Activated naive CD8-positive, alpha-beta T cell treated with anti-CD3 and anti-CD28 coated beads for 36 hours (primary cell): Measurements from ENCODE around the gene ZNF394. TPM values are rescaled to one million over a fixed set of nuclear protein-coding genes. Genes with fewer than 3 reads are reported as not detected.
"Not testable (repeated sequence)": the region's sequence is repeated elsewhere in the genome, so short reads cannot be mapped to it uniquely, and the experiment has no call there.

Source experiments
- DNase-seq: peaks from one replicate; pipeline ENCODE4 v3.0.0; 2021
- H3K27ac Mint-ChIP-seq: one replicate; pipeline ENCODE4 v1.8.0; 2022; ENCODE audit warnings: mild to moderate bottlenecking, moderate library complexity, mixed read lengths
- H3K27me3 Mint-ChIP-seq: one replicate; pipeline ENCODE4 v1.8.0; 2022; ENCODE audit warnings: mild to moderate bottlenecking, mixed read lengths
- H3K36me3 Mint-ChIP-seq: one replicate; pipeline ENCODE4 v1.8.0; 2021; ENCODE audit warnings: mild to moderate bottlenecking, mixed read lengths
- H3K4me1 Mint-ChIP-seq: one replicate; pipeline ENCODE4 v1.8.0; 2021; ENCODE audit warnings: mixed read lengths
- H3K4me3 Mint-ChIP-seq: one replicate; pipeline ENCODE4 v1.8.0; 2022; ENCODE audit warnings: mild to moderate bottlenecking, moderate library complexity, mixed read lengths
- H3K9me3 Mint-ChIP-seq: one replicate; pipeline ENCODE4 v1.8.0; 2022; ENCODE audit warnings: mixed read lengths
- total RNA-seq, 2 experiments: library from RNA; stranded (reverse); gene quantifications; one replicate each; pipeline ENCODE4 v1.2.3, GENCODE V29; 2021

The ZNF394 gene
- total RNA-seq, result 10 to 100 TPM; 26.1 to 27.5 TPM

DNA sequence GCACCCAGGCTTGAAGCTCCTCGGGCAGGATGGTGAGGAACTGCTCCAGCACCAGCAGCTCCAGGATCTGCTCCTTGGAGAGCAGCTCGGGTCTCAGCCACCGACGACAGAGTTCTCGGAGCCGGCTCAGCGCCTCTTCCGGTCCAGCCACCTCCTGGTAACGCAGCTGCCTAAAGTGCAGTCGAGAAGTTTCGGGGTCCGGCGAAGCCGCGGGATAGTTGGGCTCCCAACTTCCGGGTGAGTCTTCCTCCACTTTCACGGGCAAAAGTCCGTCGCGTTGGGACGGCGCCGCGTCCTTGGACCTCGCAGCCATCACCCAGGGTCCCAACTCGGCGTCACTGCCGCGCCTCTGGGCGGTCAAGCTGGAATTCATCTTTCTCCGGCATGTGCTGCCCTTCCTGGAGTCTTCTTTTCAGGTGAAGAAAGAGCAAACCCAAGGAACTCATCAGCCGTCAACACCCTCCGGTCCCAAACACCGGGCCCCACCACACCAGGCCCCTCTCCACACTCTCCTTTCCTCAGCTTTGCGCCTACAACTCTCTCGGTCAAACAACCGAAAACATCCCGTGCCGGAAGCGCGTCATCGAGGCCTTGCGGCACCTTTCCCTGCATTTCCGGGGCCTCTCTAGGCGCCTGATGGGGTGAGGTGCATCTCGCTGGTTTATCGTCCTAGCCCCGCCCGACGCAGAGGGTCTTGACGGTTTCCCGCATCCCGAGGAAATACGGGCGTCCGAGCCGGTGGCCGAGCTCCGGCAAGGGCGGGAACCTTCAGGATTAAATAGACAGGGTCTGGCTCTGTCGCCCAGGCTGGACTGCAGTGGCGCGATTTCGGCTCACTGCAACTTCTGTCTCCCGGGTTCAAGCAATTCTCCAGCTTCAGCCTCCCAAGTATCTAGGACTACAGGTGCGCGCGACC, at the start of gene ZNF394:
Gene ZNF394 (minus strand): TSS at position 561 of the 916 bp plus-strand sequence. CDS start 188 bp downstream, at position 373.
- no peaks in the 10 kb centered on the region for H3K27me3 Mint-ChIP-seq
- DNase-seq, result peak; percentile 89
- peaks cover 36% of the 10 kb centered on the region for H3K36me3 Mint-ChIP-seq
- peak within 1 kb of the TSS; percentile 95 for H3K27ac Mint-ChIP-seq
- H3K9me3 Mint-ChIP-seq, result peaks cover 7% of the 10 kb centered on the region
- peaks cover 29% of the 10 kb centered on the region for H3K4me1 Mint-ChIP-seq
- H3K4me3 Mint-ChIP-seq, result peak within 1 kb of the TSS; percentile 92

GRCh38 chr7:99549545-99549944, 49.5 kb upstream of the ZNF394 start:
- H3K36me3 Mint-ChIP-seq, result peaks cover 49% of the 10 kb centered on the region
- not testable (repeated sequence) for H3K27ac Mint-ChIP-seq, H3K9me3 Mint-ChIP-seq, H3K27me3 Mint-ChIP-seq, DNase-seq, H3K4me3 Mint-ChIP-seq
- H3K4me1 Mint-ChIP-seq, result peaks cover 19% of the 10 kb centered on the region

- not testable (repeated sequence) for H3K4me3 Mint-ChIP-seq, H3K4me1 Mint-ChIP-seq, H3K27me3 Mint-ChIP-seq, DNase-seq
- Mint-ChIP-seq H3K36me3 (peaks cover 44% of the 10 kb centered on the region), H3K9me3 (peaks cover 17% of the 10 kb centered on the region), H3K27ac (peak overlapping the region; percentile 23)
Measured at GRCh38 chr7:99545308-99545707, 45.2 kb upstream of the ZNF394 start.

GRCh38 chr7:99543916-99544315, 43.8 kb upstream of the ZNF394 start:
- H3K27ac Mint-ChIP-seq, result no peak overlapping the region
- peaks cover 34% of the 10 kb centered on the region for H3K36me3 Mint-ChIP-seq
- H3K9me3 Mint-ChIP-seq, result peaks cover 18% of the 10 kb centered on the region
- no peaks in the 10 kb centered on the region for H3K27me3 Mint-ChIP-seq
- no peaks in the 10 kb centered on the region for H3K4me1 Mint-ChIP-seq
- no peak overlapping the region for H3K4me3 Mint-ChIP-seq
- no peak for DNase-seq

- Mint-ChIP-seq H3K4me1 (no peaks in the 10 kb centered on the region), H3K4me3 (no peak overlapping the region), H3K27me3 (no peaks in the 10 kb centered on the region), H3K36me3 (peaks cover 29% of the 10 kb centered on the region), H3K27ac (no peak overlapping the region), H3K9me3 (peaks cover 18% of the 10 kb centered on the region)
- no peak for DNase-seq
Measured at GRCh38 chr7:99543081-99543671, 43.1 kb upstream of the ZNF394 start.

DNA sequence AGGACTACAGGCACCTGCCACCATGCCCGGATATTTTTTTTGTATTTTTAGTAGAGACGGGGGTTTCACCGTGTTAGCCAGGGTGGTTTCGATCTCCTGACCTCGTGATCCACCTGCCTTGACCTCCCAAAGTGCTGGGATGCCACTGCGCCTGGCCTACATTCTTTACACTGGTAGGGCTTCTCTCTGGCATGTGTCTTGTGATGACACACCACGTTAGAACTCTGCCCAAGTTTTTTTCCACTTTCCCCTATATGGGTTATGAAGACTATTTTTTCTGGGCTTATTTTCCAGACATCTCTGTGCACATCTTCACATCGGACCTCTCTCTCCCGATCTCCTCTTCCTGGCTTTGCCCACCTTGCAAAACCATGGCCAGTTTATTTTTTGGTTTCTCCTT, 41.1 kb upstream of the ZNF394 start:
- DNase-seq, result no peak
- no peaks in the 10 kb centered on the region for H3K4me1 Mint-ChIP-seq
- peaks cover 15% of the 10 kb centered on the region for H3K36me3 Mint-ChIP-seq
- H3K27me3 Mint-ChIP-seq, result no peaks in the 10 kb centered on the region
- no peak overlapping the region for H3K27ac Mint-ChIP-seq
- H3K9me3 Mint-ChIP-seq, result peaks cover 23% of the 10 kb centered on the region
- no peak overlapping the region for H3K4me3 Mint-ChIP-seq

GRCh38 chr7:99540542-99540941, 40.5 kb upstream of the ZNF394 start:
- H3K27ac Mint-ChIP-seq, result no peak overlapping the region
- peaks cover 23% of the 10 kb centered on the region for H3K9me3 Mint-ChIP-seq
- H3K4me1 Mint-ChIP-seq, result no peaks in the 10 kb centered on the region
- DNase-seq, result no peak
- H3K27me3 Mint-ChIP-seq, result no peaks in the 10 kb centered on the region
- no peak overlapping the region for H3K4me3 Mint-ChIP-seq
- peaks cover 15% of the 10 kb centered on the region for H3K36me3 Mint-ChIP-seq

DNA sequence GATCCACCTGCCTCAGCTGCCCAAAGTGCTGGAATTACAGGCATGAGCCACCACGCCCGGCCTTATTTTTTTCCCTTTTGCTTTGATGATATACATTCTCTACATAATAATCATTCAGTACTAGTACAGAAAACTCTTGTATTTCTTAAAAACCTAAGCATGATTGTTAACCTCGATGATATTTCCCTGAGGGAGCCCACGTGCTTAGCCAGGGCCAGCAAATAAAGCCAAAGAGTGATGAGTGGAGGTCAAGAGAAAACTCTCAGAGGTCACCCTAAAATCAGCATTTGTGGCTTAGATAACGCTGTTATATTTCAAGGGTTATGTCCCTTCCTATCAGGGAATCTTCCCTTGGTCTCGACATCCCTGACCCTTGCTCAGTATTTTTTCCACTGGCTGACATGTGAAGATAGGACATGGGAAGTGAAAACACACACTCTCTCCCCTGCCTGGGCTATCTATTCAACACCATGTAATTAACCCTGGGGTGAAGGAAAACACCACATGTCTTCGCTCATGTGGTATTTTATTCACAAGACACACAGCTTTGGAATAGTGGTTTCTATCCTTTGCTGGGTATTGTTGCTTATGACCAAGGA, 39.2 kb upstream of the ZNF394 start:
- peaks cover 16% of the 10 kb centered on the region for H3K36me3 Mint-ChIP-seq
- no peaks in the 10 kb centered on the region for H3K4me1 Mint-ChIP-seq
- peaks cover 25% of the 10 kb centered on the region for H3K9me3 Mint-ChIP-seq
- H3K27ac Mint-ChIP-seq, result no peak overlapping the region
- no peaks in the 10 kb centered on the region for H3K27me3 Mint-ChIP-seq
- no peak overlapping the region for H3K4me3 Mint-ChIP-seq
- DNase-seq, result no peak

- H3K4me1 Mint-ChIP-seq, result no peaks in the 10 kb centered on the region
- H3K27ac Mint-ChIP-seq, result no peak overlapping the region
- no peaks in the 10 kb centered on the region for H3K27me3 Mint-ChIP-seq
- no peak overlapping the region for H3K4me3 Mint-ChIP-seq
- H3K36me3 Mint-ChIP-seq, result peaks cover 43% of the 10 kb centered on the region
- peaks cover 48% of the 10 kb centered on the region for H3K9me3 Mint-ChIP-seq
- DNase-seq, result no peak
Measured at GRCh38 chr7:99535667-99536066, 35.6 kb upstream of the ZNF394 start.

- Mint-ChIP-seq H3K4me1 (no peaks in the 10 kb centered on the region), H3K36me3 (peaks cover 73% of the 10 kb centered on the region), H3K9me3 (peaks cover 45% of the 10 kb centered on the region), H3K4me3 (no peak overlapping the region), H3K27ac (no peak overlapping the region), H3K27me3 (no peaks in the 10 kb centered on the region)
- no peak for DNase-seq
Measured at GRCh38 chr7:99531354-99531765, 31.3 kb upstream of the ZNF394 start.

- peaks cover 39% of the 10 kb centered on the region for H3K36me3 Mint-ChIP-seq
- H3K27me3 Mint-ChIP-seq, result no peaks in the 10 kb centered on the region
- no peak overlapping the region for H3K4me3 Mint-ChIP-seq
- no peaks in the 10 kb centered on the region for H3K4me1 Mint-ChIP-seq
- no peak overlapping the region for H3K27ac Mint-ChIP-seq
- DNase-seq, result no peak
- peaks cover 11% of the 10 kb centered on the region for H3K9me3 Mint-ChIP-seq
Measured at GRCh38 chr7:99525713-99526440, 25.8 kb upstream of the ZNF394 start.

DNA sequence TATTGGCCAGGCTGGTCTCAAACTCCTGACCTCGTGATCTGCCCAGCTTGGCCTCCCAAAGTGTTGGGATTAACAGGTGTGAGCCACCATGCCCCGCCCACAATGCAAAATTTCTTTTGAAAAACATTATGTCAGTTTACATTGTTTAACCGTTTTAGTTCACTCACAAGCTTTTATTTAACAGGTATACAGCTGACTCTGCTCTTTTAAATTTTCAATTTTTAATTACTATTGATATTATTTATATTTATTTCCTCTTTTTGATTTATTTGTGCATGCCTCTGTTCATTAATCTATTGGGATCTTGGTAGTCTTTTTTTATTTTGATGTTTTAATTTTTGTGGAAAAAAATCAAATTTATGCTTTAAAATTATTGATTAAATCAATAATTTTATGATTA, 21.3 kb upstream of the ZNF394 start:
- Mint-ChIP-seq H3K4me3 (no peak overlapping the region), H3K36me3 (peaks cover 11% of the 10 kb centered on the region), H3K27me3 (no peaks in the 10 kb centered on the region), H3K27ac (no peak overlapping the region), H3K9me3 (no peaks in the 10 kb centered on the region), H3K4me1 (no peaks in the 10 kb centered on the region)
- no peak for DNase-seq

- peak overlapping the region; percentile 8 for H3K27ac Mint-ChIP-seq
- H3K4me3 Mint-ChIP-seq, result no peak overlapping the region
- no peaks in the 10 kb centered on the region for H3K9me3 Mint-ChIP-seq
- peaks cover 8% of the 10 kb centered on the region for H3K4me1 Mint-ChIP-seq
- peaks cover 20% of the 10 kb centered on the region for H3K36me3 Mint-ChIP-seq
- DNase-seq, result no peak
- H3K27me3 Mint-ChIP-seq, result no peaks in the 10 kb centered on the region
Measured at GRCh38 chr7:99514050-99514449, 14.0 kb upstream of the ZNF394 start.

- Mint-ChIP-seq H3K36me3 (peaks cover 17% of the 10 kb centered on the region), H3K27me3 (no peaks in the 10 kb centered on the region), H3K9me3 (peaks cover 5% of the 10 kb centered on the region), H3K4me3 (peak overlapping the region; percentile 90), H3K4me1 (peaks cover 27% of the 10 kb centered on the region), H3K27ac (peak overlapping the region; percentile 92)
- no peak for DNase-seq
Measured at GRCh38 chr7:99505324-99505662, 5.2 kb upstream of the ZNF394 start.
